Posterior vena cava (tissue), 2 donors: ENCODE data around the gene BAD. TPM values are rescaled to one million over a fixed set of nuclear protein-coding genes. Genes with fewer than 3 reads are reported as not detected.
A peak's percentile ranks its signal among the peaks of the same experiment; 100 is the strongest.

Experiments used
- DNase-seq: peaks from one replicate; pipeline ENCODE4 v3.0.0-alpha.2; 2020; ENCODE audit warnings: low spot score
- intact Hi-C, 2 donors: fragments of 100-400 bp; cut with DNase I; formaldehyde crosslinking; loops; one replicate each; pipeline versions ENCODE4 v1.14.1 to v1.14.2; 2022 to 2023
- total RNA-seq, 2 donors: library from RNA; stranded (reverse); fragmentation: NEBNext Ultra II Directional; extraction: Animal tissue kit (Norgen Biotek cat#: 25700); gene quantifications; one replicate each; pipeline ENCODE4 v1.2.1, GENCODE V29; 2021
- donor health status: DM: yes; HTN: yes; CAD: no.
- donor health status: DM: yes; HTN: yes; CAD: no.

BAD gene
- total RNA-seq, 2 donors from 2014 or later, result 49.6 to 57.3 TPM

- DNase-seq, result no peak
- intact Hi-C loops, result no loop called here
These were observed 2.3 kb upstream of the BAD start for GRCh38 chr11:64286801-64287159.

GRCh38 chr11:64285885-64286800, 1.7 kb upstream of the BAD start:
- peak; percentile 75 for DNase-seq
- intact Hi-C loops, result no loop called here

GRCh38 chr11:64284962-64285884, 758 bp upstream of the BAD start, which contains the start of gene GPR137:
Gene GPR137, plus strand, starts transcription at chr11:64285848. Its CDS starts 677 bp downstream, at chr11:64286525.
- DNase-seq, result peak; percentile 96
- intact Hi-C loops, result no loop called here

GRCh38 chr11:64283092-64283491, 1.4 kb downstream of the BAD start:
- no peak for DNase-seq
- intact Hi-C loops, result no loop called here

- intact Hi-C loops, result no loop called here
- DNase-seq, result peak; percentile 66
These were observed 2.3 kb downstream of the BAD start for GRCh38 chr11:64281957-64282770.

- intact Hi-C loops, result no loop called here
- DNase-seq, result peak; percentile 62
These were observed 5.8 kb downstream of the BAD start for GRCh38 chr11:64278576-64279190.

- DNase-seq, result no peak
These were observed 7.6 kb downstream of the BAD start for GRCh38 chr11:64276653-64277431.

GRCh38 chr11:64275841-64276240, 8.6 kb downstream of the BAD start:
- no peak for DNase-seq
- intact Hi-C loops, result no loop called here

More at GRCh38 chr11:64276653-64277431, 7.6 kb downstream of the BAD start:
- intact Hi-C loops, result no loop called here

GRCh38 chr11:64275031-64275800, 9.2 kb downstream of the BAD start:
- intact Hi-C loops, result no loop called here
- DNase-seq, result no peak

GRCh38 chr11:64269540-64270220, 14.8 kb downstream of the BAD start:
- intact Hi-C loops, result no loop called here
- peak; percentile 99 for DNase-seq

GRCh38 chr11:64268893-64269539, 15.4 kb downstream of the BAD start:
- peak; percentile 90 for DNase-seq
- intact Hi-C loops, result no loop called here

GRCh38 chr11:64268025-64268892, 16.2 kb downstream of the BAD start:
- intact Hi-C loops, result no loop called here
- peak; percentile 91 for DNase-seq

- intact Hi-C loops, result no loop called here
- no peak for DNase-seq
These were observed 17.1 kb downstream of the BAD start for GRCh38 chr11:64267207-64267945.

GRCh38 chr11:64266339-64266738, 18.1 kb downstream of the BAD start:
- intact Hi-C loops, result no loop called here
- DNase-seq, result no peak
